Suprapubic skin (tissue), 3 donors: Measurements from ENCODE around the gene HSPG2.

ENCODE experiments used
- CTCF ChIP-seq, 2 donors: fragments of 200-600 bp in 1 of 2; fragments of 450-650 bp in 1 of 2; sonication (generic) in 1 of 2; IDR thresholded peaks; one replicate each; pipeline ENCODE4 v1.5.1; 2016 to 2019; ENCODE audit warnings: antibody characterized with exemption in 2 of 2, mild to moderate bottlenecking in 1 of 2, moderate library complexity in 1 of 2
- POLR2AphosphoS5 ChIP-seq, 3 donors: sonication (generic); formaldehyde crosslinking; IDR thresholded peaks; one replicate each; pipeline ENCODE4 v1.6.1; 2017; ENCODE audit warnings: antibody characterized with exemption in 3 of 3

GRCh38 chr1:21857840-21858670, 79.1 kb downstream of the HSPG2 start:
- TF ChIP-seq POLR2AphosphoS5 (IDR thresholded peaks at IDR 0.05), result no peak
- TF ChIP-seq CTCF (IDR thresholded peaks at IDR 0.05), result no peak
